HG03045 (cell line): ENCODE measurements around the gene FCRLB.
A peak's percentile ranks its signal among the peaks of the same experiment; 100 is the strongest.
"Not testable (repeated sequence)": the region's sequence is repeated elsewhere in the genome, so short reads cannot be mapped to it uniquely, and the experiment has no call there.

Source experiments
- ATAC-seq: cut with Tn5 transposase; IDR thresholded peaks from one replicate; pipeline ENCODE4 v1.9.1; 2021; ENCODE audit warnings: mild to moderate bottlenecking, moderate library complexity; ENCODE audit not compliant: unreplicated experiment

The FCRLB gene

GRCh38 chr1:161738627-161739287 lies 17.4 kb downstream of the FCRLB start:
- ATAC-seq, result peak; percentile 67

DNA sequence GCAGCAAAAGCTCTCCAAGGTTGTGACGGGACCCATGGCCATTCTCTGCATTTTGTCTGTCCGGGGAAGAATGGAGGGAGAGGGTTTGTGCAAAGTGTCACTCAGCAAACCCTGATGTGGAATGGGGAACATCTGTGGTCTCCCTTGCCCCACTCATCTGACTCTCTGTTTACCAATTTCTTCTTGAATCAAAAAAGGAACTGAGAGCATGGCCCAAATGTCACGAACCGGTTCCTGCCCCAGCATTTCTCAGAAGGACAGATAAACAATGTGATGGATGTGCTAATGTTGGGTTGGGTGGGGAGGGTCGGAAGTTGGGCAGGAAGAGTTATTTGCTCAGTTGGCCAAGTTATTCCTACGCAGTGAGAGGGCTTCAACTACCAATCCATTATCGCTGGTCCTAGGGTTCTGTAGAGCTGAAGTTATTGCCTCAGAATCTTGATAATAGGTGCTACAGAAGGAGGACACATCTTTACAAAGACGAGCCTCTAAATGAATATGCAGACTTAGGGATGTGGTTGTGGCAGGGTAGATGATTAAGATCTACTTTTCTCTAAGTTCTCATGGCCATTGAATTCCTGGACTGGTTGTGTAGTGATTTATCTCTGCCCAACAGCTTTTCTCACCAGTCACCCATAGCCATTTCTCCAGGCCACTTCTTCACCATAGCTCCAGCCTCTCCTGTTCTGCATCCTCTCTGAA lies 18.7 kb downstream of the FCRLB start:
- no peak for ATAC-seq

GRCh38 chr1:161740921-161741320 lies 19.6 kb downstream of the FCRLB start:
- ATAC-seq, result no peak

DNA sequence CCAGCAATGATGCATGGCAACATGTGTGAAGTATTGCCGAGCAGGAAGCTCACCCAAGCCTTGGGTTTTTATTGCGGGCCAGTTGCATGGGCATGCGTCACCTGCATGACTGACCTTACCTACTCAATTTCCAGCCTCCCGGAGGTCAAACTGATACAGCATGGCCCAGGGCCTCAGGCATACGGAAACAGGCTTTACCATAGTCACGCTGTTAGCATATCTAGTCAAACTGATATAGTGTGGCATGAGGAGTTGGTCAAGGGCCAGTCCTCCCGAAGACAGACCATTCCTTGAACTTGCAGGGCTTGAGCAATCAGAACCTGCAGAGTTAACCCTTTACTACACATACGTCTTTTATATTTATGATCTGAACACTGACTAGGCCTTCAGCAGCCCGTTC lies 21.9 kb downstream of the FCRLB start:
- no peak for ATAC-seq

- ATAC-seq, result no peak
Measured at GRCh38 chr1:161747801-161748200, 26.5 kb downstream of the FCRLB start.

- peak; percentile 96 for ATAC-seq
Measured at GRCh38 chr1:161749509-161750407, 28.4 kb downstream of the FCRLB start, which contains the start of gene DUSP12. DUSP12 (plus strand) TSS chr1:161749786; CDS start chr1:161749802, 16 bp downstream.

- no peak for ATAC-seq
Measured at GRCh38 chr1:161763522-161764098, 42.3 kb downstream of the FCRLB start.

DNA sequence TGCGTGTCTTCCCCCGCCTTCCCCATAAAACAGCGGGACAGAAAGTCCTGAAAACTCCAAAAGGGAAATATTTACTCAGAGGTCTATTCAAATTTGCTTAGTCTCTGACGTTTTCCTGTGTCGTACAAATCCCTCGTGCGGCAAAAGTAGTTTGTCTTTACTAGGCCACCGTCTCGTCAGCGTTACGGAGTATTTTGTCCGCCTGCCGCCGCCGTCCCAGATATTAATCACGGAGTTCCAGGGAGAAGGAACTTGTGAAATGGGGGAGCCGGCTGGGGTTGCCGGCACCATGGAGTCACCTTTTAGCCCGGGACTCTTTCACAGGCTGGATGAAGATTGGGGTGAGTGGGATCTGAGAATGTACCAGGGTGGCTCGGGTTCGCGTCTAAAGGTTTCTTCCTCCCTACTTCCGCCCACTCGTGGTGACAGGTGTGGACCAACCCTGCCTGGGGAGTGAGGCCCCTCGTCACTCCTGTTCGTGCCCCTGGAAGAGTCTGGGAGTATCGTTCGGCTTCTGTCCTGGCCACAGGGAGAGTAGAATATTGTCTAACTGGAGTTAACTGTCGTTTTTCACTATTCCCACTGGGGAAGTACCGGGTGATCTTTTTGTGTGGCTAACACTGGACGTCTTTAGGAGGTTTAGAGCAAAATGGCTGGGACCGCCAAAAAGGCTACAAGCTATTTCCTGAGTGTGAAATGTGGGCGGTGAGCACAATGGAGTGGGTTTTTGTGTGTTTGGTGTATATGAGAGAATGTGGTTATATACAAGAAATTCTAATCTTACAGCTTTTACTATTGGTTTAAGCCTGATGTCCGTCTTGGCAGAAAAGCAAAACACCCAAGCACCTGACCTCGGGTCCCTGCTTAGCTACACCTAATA lies 45.0 kb downstream of the FCRLB start, which contains the start of gene ATF6:
Gene ATF6 (plus strand): TSS at position 219 of the 880 bp plus-strand sequence. CDS start 41 bp downstream, at position 260.
- ATAC-seq, result peak; percentile 64

- no peak for ATAC-seq
Measured at GRCh38 chr1:161768461-161768860, 47.1 kb downstream of the FCRLB start.

- ATAC-seq, result no peak
Measured at GRCh38 chr1:161768986-161769672, 47.8 kb downstream of the FCRLB start.

DNA sequence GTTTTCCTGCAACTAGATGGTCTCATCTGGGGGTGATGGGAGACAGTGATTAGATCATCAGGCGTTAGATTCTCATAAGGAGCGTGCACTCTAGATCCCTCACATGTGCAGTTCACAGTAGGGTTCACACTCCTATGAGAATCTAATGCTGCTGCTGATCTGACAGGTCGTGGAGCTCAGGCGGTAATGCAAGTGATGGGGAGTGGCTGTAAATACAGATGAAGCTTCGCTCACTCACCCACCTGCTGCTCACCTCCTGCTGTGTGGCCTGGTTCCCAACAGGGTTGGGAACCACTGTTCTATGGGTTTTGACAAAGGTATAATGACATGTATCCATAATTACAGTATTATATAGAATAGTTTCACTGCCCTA lies 48.3 kb downstream of the FCRLB start:
- ATAC-seq, result not testable (repeated sequence)

DNA sequence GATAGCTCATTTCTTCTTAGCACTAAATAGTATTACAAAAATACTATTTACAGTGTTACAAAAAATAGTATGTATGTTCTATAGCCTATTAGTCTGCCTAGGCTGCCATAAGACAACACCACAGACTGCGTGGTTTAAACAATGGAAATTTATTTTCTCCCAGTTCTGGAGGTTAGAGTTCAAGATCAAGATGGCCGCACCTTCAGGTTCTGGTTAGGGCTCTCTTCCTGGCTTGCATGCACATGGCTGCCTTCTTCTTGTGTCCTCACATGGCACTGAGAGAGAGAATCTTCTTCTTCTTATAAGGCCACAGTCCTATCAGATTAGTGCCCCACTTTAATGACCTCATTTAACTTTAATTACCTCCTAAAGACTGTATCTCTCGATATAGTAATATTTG lies 48.9 kb downstream of the FCRLB start:
- no peak for ATAC-seq

DNA sequence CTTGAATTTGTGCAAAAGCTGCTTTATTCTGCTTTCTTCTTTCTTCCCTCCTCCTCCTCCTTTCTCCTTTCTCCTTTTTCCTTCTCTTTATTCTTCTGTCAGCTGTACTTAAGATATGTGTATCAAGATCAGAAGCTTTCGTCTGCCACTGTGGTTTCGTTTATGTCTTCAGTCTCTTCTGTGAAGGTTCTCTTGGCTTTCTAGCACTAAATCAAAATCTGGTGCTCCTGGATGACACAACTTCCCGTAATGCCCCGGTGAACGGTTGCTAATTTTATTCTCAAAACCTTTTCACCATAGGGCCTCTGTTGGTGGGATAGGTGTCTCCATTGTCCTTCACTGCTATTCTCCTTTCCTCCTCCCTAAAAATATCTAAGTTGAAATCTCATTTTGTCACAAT lies 49.8 kb downstream of the FCRLB start:
- no peak for ATAC-seq

GRCh38 chr1:161771973-161772372 lies 50.6 kb downstream of the FCRLB start:
- ATAC-seq, result no peak

DNA sequence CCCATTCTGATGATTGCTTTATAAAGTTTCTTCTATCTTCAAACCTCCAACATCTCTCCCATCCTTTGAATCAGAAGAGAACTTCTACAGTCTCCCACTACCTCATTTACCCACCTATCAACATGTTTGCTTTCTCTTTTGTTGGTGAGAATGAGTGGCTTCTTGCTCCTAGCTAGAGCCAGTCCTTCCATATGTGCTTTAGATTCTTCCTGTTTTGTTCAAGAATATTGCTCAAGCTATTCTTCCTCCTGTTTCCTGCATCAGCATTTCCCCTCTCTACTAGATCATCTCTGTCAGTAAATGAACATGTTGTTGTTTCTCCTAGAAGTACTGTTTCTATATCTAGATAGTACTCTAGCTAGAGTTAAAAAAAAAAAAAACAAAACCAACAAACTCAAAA lies 51.1 kb downstream of the FCRLB start:
- no peak for ATAC-seq

DNA sequence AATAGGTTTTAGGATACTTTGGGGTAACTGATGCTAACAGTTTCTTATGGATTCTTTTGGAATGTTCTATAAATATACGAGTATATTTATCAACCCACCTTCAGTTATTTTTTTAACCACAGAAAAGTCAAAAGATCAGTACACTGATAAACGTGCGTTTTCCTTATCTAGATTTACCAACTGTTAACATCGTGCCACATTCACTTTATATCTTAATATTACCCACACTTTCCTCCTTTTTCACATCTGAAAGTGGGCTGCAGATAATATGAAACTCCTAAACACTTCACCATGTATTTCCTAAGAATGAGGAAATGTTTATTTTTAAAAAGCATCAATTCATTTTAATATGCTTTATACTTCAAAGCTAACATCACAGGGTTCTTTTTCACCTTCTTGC lies 52.4 kb downstream of the FCRLB start:
- ATAC-seq, result no peak

- ATAC-seq, result no peak
Measured at GRCh38 chr1:161777261-161777660, 55.9 kb downstream of the FCRLB start.
